Hepatocyte (in vitro differentiated cells): ENCODE data around the gene SLC25A34. TPM values are rescaled to one million over a fixed set of nuclear protein-coding genes. Genes with fewer than 3 reads are reported as not detected.

Source experiments
- DNase-seq: peaks from one replicate; pipeline ENCODE4 v3.0.0-alpha.2; 2016; ENCODE audit warnings: low spot score
- H2AFZ ChIP-seq: fragments of 200-600 bp; sonication (generic); 2 replicates; pipeline ENCODE4 v1.6.0; 2016; ENCODE audit warnings: antibody characterized with exemption, mild to moderate bottlenecking
- H3K27ac ChIP-seq: fragments of 200-600 bp; sonication (generic); 2 replicates; pipeline ENCODE4 v1.5.1; 2016; ENCODE audit warnings: mild to moderate bottlenecking
- H3K27me3 ChIP-seq: fragments of 200-600 bp; sonication (generic); 2 replicates; pipeline ENCODE4 v1.6.1; 2016
- H3K36me3 ChIP-seq: fragments of 200-600 bp; sonication (generic); replicated peaks from 2 replicates; pipeline ENCODE4 v1.5.1; 2016; ENCODE audit warnings: low read depth; ENCODE audit not compliant: insufficient read depth
- H3K4me1 ChIP-seq: fragments of 200-600 bp; sonication (generic); 2 replicates; pipeline ENCODE4 v1.5.1; 2016; ENCODE audit warnings: mild to moderate bottlenecking, moderate library complexity; ENCODE audit not compliant: insufficient read depth
- H3K4me2 ChIP-seq: fragments of 200-600 bp; sonication (generic); 2 replicates; pipeline ENCODE4 v1.6.0; 2016
- H3K4me3 ChIP-seq: fragments of 200-600 bp; sonication (generic); 2 replicates; pipeline ENCODE4 v1.5.1; 2016; ENCODE audit warnings: mild to moderate bottlenecking
- H3K79me2 ChIP-seq: fragments of 200-600 bp; sonication (generic); 2 replicates; pipeline ENCODE4 v1.6.0; 2017; ENCODE audit warnings: mild to moderate bottlenecking
- H3K9me2 ChIP-seq: fragments of 200-600 bp; sonication (generic); replicated peaks from 2 replicates; pipeline ENCODE4 v1.6.0; 2017; ENCODE audit warnings: mild to moderate bottlenecking; ENCODE audit not compliant: insufficient read depth
- H3K9me3 ChIP-seq: fragments of 200-600 bp; sonication (generic); 2 replicates; pipeline ENCODE4 v1.5.1; 2016; ENCODE audit warnings: low read depth, mild to moderate bottlenecking
- H4K20me1 ChIP-seq: fragments of 200-600 bp; sonication (generic); 2 replicates; pipeline ENCODE4 v1.6.0; 2016; ENCODE audit warnings: mild to moderate bottlenecking; ENCODE audit not compliant: insufficient read depth, poor library complexity, severe bottlenecking
- CTCF ChIP-seq: fragments of 200-600 bp; sonication (generic); IDR thresholded peaks from 2 replicates; pipeline ENCODE4 v1.5.1; 2016; ENCODE audit warnings: antibody characterized with exemption, mild to moderate bottlenecking; ENCODE audit not compliant: poor library complexity
- EZH2 ChIP-seq: fragments of 200-600 bp; sonication (generic); IDR thresholded peaks from 2 replicates; pipeline ENCODE4 v1.6.1; 2016; ENCODE audit warnings: antibody characterized with exemption, mild to moderate bottlenecking, borderline replicate concordance
- EZH2phosphoT487 ChIP-seq: fragments of 200-600 bp; sonication (generic); IDR thresholded peaks from one replicate; pipeline ENCODE4 v1.6.1; 2018; ENCODE audit warnings: antibody characterized with exemption, mild to moderate bottlenecking, low read depth, moderate library complexity; ENCODE audit not compliant: unreplicated experiment, severe bottlenecking
- WGBS: methylation state at CpG from one replicate; pipeline ENCODE4 v1.1.6; 2016; ENCODE audit warnings: low lambda C conversion rate; ENCODE audit errors: missing lambda C conversion rate; 5-methylcytosine and 5-hydroxymethylcytosine counted together
- polyA plus RNA-seq: library from polyadenylated mRNA; unstranded; fragments of >200 nt; fragmentation: Nextera tagmentation; extraction: Ambion mirVana; gene quantifications from 2 replicates; pipeline ENCODE4 v1.2.1, GENCODE V29; 2016
- total RNA-seq: library from RNA; depleted of rRNA; stranded (reverse); fragments of >200 nt; gene quantifications from 2 replicates; pipeline ENCODE4 v1.2.3, GENCODE V29; 2014

Gene SLC25A34
- total and polyA plus RNA-seq, 2 experiments from 2014 or later, result 0.71 to 0.87 TPM

GRCh38 chr1:15728937-15729657 lies 7.0 kb upstream of the SLC25A34 start:
- no peaks in the 10 kb centered on the region for H3K36me3 ChIP-seq
- H2AFZ ChIP-seq, result no peak overlapping the region
- no peaks in the 10 kb centered on the region for H3K27me3 ChIP-seq
- H3K4me1 ChIP-seq, result no peaks in the 10 kb centered on the region
- H3K27ac ChIP-seq, result no peak overlapping the region
- no peaks in the 10 kb centered on the region for H3K9me2 ChIP-seq
- 98% methylated on average over 22 of the region's 22 CpGs for WGBS
- H3K79me2 ChIP-seq, result no peaks in the 10 kb centered on the region
- no peaks in the 10 kb centered on the region for H3K9me3 ChIP-seq
- no peak overlapping the region for H3K4me3 ChIP-seq
- H3K4me2 ChIP-seq, result no peak overlapping the region
- no peak for DNase-seq
- TF ChIP-seq CTCF (no peak), EZH2 (no peak), EZH2phosphoT487 (no peak)
- no peaks in the 10 kb centered on the region for H4K20me1 ChIP-seq

- Histone ChIP-seq H3K4me1 (no peaks in the 10 kb centered on the region), H4K20me1 (no peaks in the 10 kb centered on the region), H3K79me2 (no peaks in the 10 kb centered on the region), H3K4me3 (no peak overlapping the region), H2AFZ (no peak overlapping the region), H3K4me2 (no peak overlapping the region), H3K9me2 (no peaks in the 10 kb centered on the region), H3K27me3 (no peaks in the 10 kb centered on the region), H3K9me3 (no peaks in the 10 kb centered on the region), H3K36me3 (no peaks in the 10 kb centered on the region), H3K27ac (no peak overlapping the region)
- DNase-seq, result no peak
- 97% methylated on average over 14 of the region's 16 CpGs for WGBS
- TF ChIP-seq EZH2phosphoT487, result no peak
- no peak for TF ChIP-seq CTCF
- no peak for TF ChIP-seq EZH2
Observed at GRCh38 chr1:15730423-15730822, 5.6 kb upstream of the SLC25A34 start.

- Histone ChIP-seq H3K4me1 (no peaks in the 10 kb centered on the region), H3K27me3 (no peaks in the 10 kb centered on the region), H4K20me1 (no peaks in the 10 kb centered on the region), H3K27ac (no peak overlapping the region), H3K4me3 (no peak overlapping the region), H3K36me3 (no peaks in the 10 kb centered on the region), H2AFZ (no peak overlapping the region), H3K79me2 (no peaks in the 10 kb centered on the region), H3K9me3 (no peaks in the 10 kb centered on the region), H3K4me2 (no peak overlapping the region), H3K9me2 (no peaks in the 10 kb centered on the region)
- no peak for TF ChIP-seq EZH2
- no peak for TF ChIP-seq CTCF
- no peak for TF ChIP-seq EZH2phosphoT487
- DNase-seq, result no peak
- WGBS, result 96% methylated on average over 16 of the region's 16 CpGs
Observed at GRCh38 chr1:15730936-15731335, 5.1 kb upstream of the SLC25A34 start.
